Measurements from ENCODE around the gene PPP1R11.

Gene PPP1R11

GRCh38 chr6:30063315-30063714 is 3.7 kb upstream of the PPP1R11 start:
- Histone ChIP-seq H3K9ac (ENCODE audit: low read length) (no peak overlapping the region), H3K4me3 (ENCODE audit: low read length) (no peak overlapping the region), H3K4me1 (ENCODE audit: control insufficient read depth, insufficient read depth, low read length) (peaks cover 22% of the 10 kb centered on the region), H3K27me3 (ENCODE audit: control insufficient read depth, insufficient read depth, low read length) (no peaks in the 10 kb centered on the region), H3K9me3 (ENCODE audit: control insufficient read depth, low read length) (no peaks in the 10 kb centered on the region), H3K36me3 (ENCODE audit: control insufficient read depth, insufficient read depth, low read length) (no peaks in the 10 kb centered on the region)

GRCh38 chr6:30066082-30066481 is 916 bp upstream of the PPP1R11 start:
- Histone ChIP-seq H3K9me3 (ENCODE audit: control insufficient read depth, low read length) (no peaks in the 10 kb centered on the region), H3K9ac (ENCODE audit: low read length) (peak overlapping the region; percentile 78), H3K4me1 (ENCODE audit: control insufficient read depth, insufficient read depth, low read length) (peaks cover 22% of the 10 kb centered on the region), H3K27me3 (ENCODE audit: control insufficient read depth, insufficient read depth, low read length) (no peaks in the 10 kb centered on the region), H3K4me3 (ENCODE audit: low read length) (peak overlapping the region; percentile 89), H3K36me3 (ENCODE audit: control insufficient read depth, insufficient read depth, low read length) (no peaks in the 10 kb centered on the region)

- Histone ChIP-seq H3K4me3 (ENCODE audit: low read length) (peak overlapping the region; percentile 89), H3K4me1 (ENCODE audit: control insufficient read depth, insufficient read depth, low read length) (peaks cover 22% of the 10 kb centered on the region), H3K9ac (ENCODE audit: low read length) (peak overlapping the region; percentile 78), H3K36me3 (ENCODE audit: control insufficient read depth, insufficient read depth, low read length) (no peaks in the 10 kb centered on the region), H3K27me3 (ENCODE audit: control insufficient read depth, insufficient read depth, low read length) (no peaks in the 10 kb centered on the region), H3K9me3 (ENCODE audit: control insufficient read depth, low read length) (no peaks in the 10 kb centered on the region)
These were observed 602 bp downstream of the PPP1R11 start for GRCh38 chr6:30067460-30068139.

GRCh38 chr6:30071081-30071818 is 4.3 kb downstream of the PPP1R11 start:
- H3K9ac ChIP-seq (ENCODE audit: low read length): no peak overlapping the region
- peaks cover 40% of the 10 kb centered on the region for H3K4me1 ChIP-seq (ENCODE audit: control insufficient read depth, insufficient read depth, low read length)
- H3K27me3 ChIP-seq (ENCODE audit: control insufficient read depth, insufficient read depth, low read length): peaks cover 29% of the 10 kb centered on the region
- no peaks in the 10 kb centered on the region for H3K9me3 ChIP-seq (ENCODE audit: control insufficient read depth, low read length)
- H3K36me3 ChIP-seq (ENCODE audit: control insufficient read depth, insufficient read depth, low read length): no peaks in the 10 kb centered on the region
- H3K4me3 ChIP-seq (ENCODE audit: low read length): no peak overlapping the region

GRCh38 chr6:30071858-30072257 is 4.9 kb downstream of the PPP1R11 start:
- Histone ChIP-seq H3K4me3 (ENCODE audit: low read length) (no peak overlapping the region), H3K36me3 (ENCODE audit: control insufficient read depth, insufficient read depth, low read length) (no peaks in the 10 kb centered on the region), H3K9me3 (ENCODE audit: control insufficient read depth, low read length) (no peaks in the 10 kb centered on the region), H3K27me3 (ENCODE audit: control insufficient read depth, insufficient read depth, low read length) (peaks cover 29% of the 10 kb centered on the region), H3K9ac (ENCODE audit: low read length) (no peak overlapping the region), H3K4me1 (ENCODE audit: control insufficient read depth, insufficient read depth, low read length) (peaks cover 45% of the 10 kb centered on the region)

GRCh38 chr6:30073489-30074235 is 6.7 kb downstream of the PPP1R11 start:
- H3K4me3 ChIP-seq (ENCODE audit: low read length): no peak overlapping the region
- H3K27me3 ChIP-seq (ENCODE audit: control insufficient read depth, insufficient read depth, low read length): peaks cover 29% of the 10 kb centered on the region
- H3K9ac ChIP-seq (ENCODE audit: low read length): peak overlapping the region; percentile 80
- no peaks in the 10 kb centered on the region for H3K36me3 ChIP-seq (ENCODE audit: control insufficient read depth, insufficient read depth, low read length)
- H3K4me1 ChIP-seq (ENCODE audit: control insufficient read depth, insufficient read depth, low read length): peaks cover 33% of the 10 kb centered on the region
- H3K9me3 ChIP-seq (ENCODE audit: control insufficient read depth, low read length): no peaks in the 10 kb centered on the region

- Histone ChIP-seq H3K27me3 (ENCODE audit: control insufficient read depth, insufficient read depth, low read length) (peaks cover 29% of the 10 kb centered on the region), H3K4me3 (ENCODE audit: low read length) (peak overlapping the region; percentile 69), H3K9ac (ENCODE audit: low read length) (peak overlapping the region; percentile 80)
These were observed 7.5 kb downstream of the PPP1R11 start for GRCh38 chr6:30074331-30075093.

GRCh38 chr6:30075094-30075789 is 8.2 kb downstream of the PPP1R11 start, which contains the start of gene RNF39:
TSS of gene RNF39 (minus strand) at chr6:30075769. CDS start at chr6:30075585, 184 bp downstream.
- H3K4me1 ChIP-seq (ENCODE audit: control insufficient read depth, insufficient read depth, low read length): peaks cover 32% of the 10 kb centered on the region
- peak within 1 kb of the TSS; percentile 80 for H3K9ac ChIP-seq (ENCODE audit: low read length)
- peaks cover 29% of the 10 kb centered on the region for H3K27me3 ChIP-seq (ENCODE audit: control insufficient read depth, insufficient read depth, low read length)
- H3K9me3 ChIP-seq (ENCODE audit: control insufficient read depth, low read length): no peaks in the 10 kb centered on the region
- H3K4me3 ChIP-seq (ENCODE audit: low read length): peak within 1 kb of the TSS; percentile 69
- H3K36me3 ChIP-seq (ENCODE audit: control insufficient read depth, insufficient read depth, low read length): no peaks in the 10 kb centered on the region

More at GRCh38 chr6:30074331-30075093, 7.5 kb downstream of the PPP1R11 start:
- Histone ChIP-seq H3K36me3 (ENCODE audit: control insufficient read depth, insufficient read depth, low read length) (no peaks in the 10 kb centered on the region), H3K9me3 (ENCODE audit: control insufficient read depth, low read length) (no peaks in the 10 kb centered on the region), H3K4me1 (ENCODE audit: control insufficient read depth, insufficient read depth, low read length) (peaks cover 32% of the 10 kb centered on the region)

- peaks cover 29% of the 10 kb centered on the region for H3K27me3 ChIP-seq (ENCODE audit: control insufficient read depth, insufficient read depth, low read length)
- peak overlapping the region; percentile 69 for H3K4me3 ChIP-seq (ENCODE audit: low read length)
- H3K9ac ChIP-seq (ENCODE audit: low read length): peak overlapping the region; percentile 80
- no peaks in the 10 kb centered on the region for H3K9me3 ChIP-seq (ENCODE audit: control insufficient read depth, low read length)
- no peaks in the 10 kb centered on the region for H3K36me3 ChIP-seq (ENCODE audit: control insufficient read depth, insufficient read depth, low read length)
- H3K4me1 ChIP-seq (ENCODE audit: control insufficient read depth, insufficient read depth, low read length): peaks cover 32% of the 10 kb centered on the region
These were observed 9.1 kb downstream of the PPP1R11 start for GRCh38 chr6:30075790-30076732.

GRCh38 chr6:30077218-30077617 is 10.2 kb downstream of the PPP1R11 start:
- peaks cover 32% of the 10 kb centered on the region for H3K4me1 ChIP-seq (ENCODE audit: control insufficient read depth, insufficient read depth, low read length)
- H3K27me3 ChIP-seq (ENCODE audit: control insufficient read depth, insufficient read depth, low read length): peaks cover 29% of the 10 kb centered on the region
- no peaks in the 10 kb centered on the region for H3K36me3 ChIP-seq (ENCODE audit: control insufficient read depth, insufficient read depth, low read length)
- H3K4me3 ChIP-seq (ENCODE audit: low read length): no peak overlapping the region
- H3K9ac ChIP-seq (ENCODE audit: low read length): no peak overlapping the region
- H3K9me3 ChIP-seq (ENCODE audit: control insufficient read depth, low read length): no peaks in the 10 kb centered on the region

All from mucosa of stomach (tissue), 1 donor.